ENCODE measurements around the gene GUCY1B1. TPM values are rescaled to one million over a fixed set of nuclear protein-coding genes. Genes with fewer than 3 reads are reported as not detected.

The GUCY1B1 gene
- total and polyA plus RNA-seq, 8 donors: 5.3 to 59.8 (median 14.8) TPM; not detected in 1

GRCh38 chr4:155749041-155749440, 9.8 kb upstream of the GUCY1B1 start:
- H3K36me3 ChIP-seq: no peaks in the 10 kb centered on the region
- no peak overlapping the region for H3K4me3 ChIP-seq
- intact Hi-C loops (cut with DNase I; ENCODE audit: low total_unique reads): no loop called here
- DNase-seq: no peak
- TF ChIP-seq EP300 (IDR thresholded peaks at IDR 0.05): no peak
- no peak for TF ChIP-seq CTCF (IDR thresholded peaks at IDR 0.05)
- no peak for TF ChIP-seq POLR2A (IDR thresholded peaks at IDR 0.05)
- TF ChIP-seq POLR2AphosphoS5 (IDR thresholded peaks at IDR 0.05): no peak
- H3K9me3 ChIP-seq: no peaks in the 10 kb centered on the region
- WGBS, 5 donors: 90 to 95% (median 92%) methylated on average over 5 of the region's 5 CpGs
- H3K27ac ChIP-seq: no peak overlapping the region
- no peaks in the 10 kb centered on the region for H3K27me3 ChIP-seq
- H3K4me1 ChIP-seq: no peaks in the 10 kb centered on the region

- H3K9me3 ChIP-seq: no peaks in the 10 kb centered on the region
- WGBS, 5 donors: 73 to 87% (median 83%) methylated on average over 5 of the region's 5 CpGs
- intact Hi-C loops (cut with DNase I; ENCODE audit: low total_unique reads): no loop called here
- no peaks in the 10 kb centered on the region for H3K36me3 ChIP-seq
- no peak for TF ChIP-seq EP300 (IDR thresholded peaks at IDR 0.05)
- TF ChIP-seq POLR2AphosphoS5 (IDR thresholded peaks at IDR 0.05): no peak
- no peak for TF ChIP-seq CTCF (IDR thresholded peaks at IDR 0.05)
- TF ChIP-seq POLR2A (IDR thresholded peaks at IDR 0.05): no peak
- DNase-seq: no peak
- H3K4me1 ChIP-seq: no peaks in the 10 kb centered on the region
- H3K4me3 ChIP-seq: no peak overlapping the region
- H3K27ac ChIP-seq: no peak overlapping the region
- H3K27me3 ChIP-seq: no peaks in the 10 kb centered on the region
Measured at GRCh38 chr4:155751569-155751968, 7.3 kb upstream of the GUCY1B1 start.

GRCh38 chr4:155757745-155758265, 1.0 kb upstream of the GUCY1B1 start:
- DNase-seq: no peak
- intact Hi-C loops (cut with DNase I; ENCODE audit: low total_unique reads): no loop called here
- H3K9me3 ChIP-seq: no peaks in the 10 kb centered on the region
- peaks cover 0 to 16% (median 15%) of the 10 kb centered on the region in 3 donors for H3K27me3 ChIP-seq
- peaks cover 10 to 31% (median 20%) of the 10 kb centered on the region in 4 donors for H3K4me1 ChIP-seq
- H3K36me3 ChIP-seq: no peaks in the 10 kb centered on the region
- WGBS, 5 donors: 85 to 99% (median 95%) methylated on average over 1 of the region's 1 CpG
- no peak overlapping the region for H3K4me3 ChIP-seq
- TF ChIP-seq CTCF (IDR thresholded peaks at IDR 0.05) (no peak), POLR2AphosphoS5 (IDR thresholded peaks at IDR 0.05) (no peak), POLR2A (IDR thresholded peaks at IDR 0.05) (no peak), EP300 (IDR thresholded peaks at IDR 0.05) (no peak)
- peak overlapping the region in 2 of 5 donors; percentile 90 to 92 for H3K27ac ChIP-seq

- TF ChIP-seq EP300 (IDR thresholded peaks at IDR 0.05) (no peak), POLR2AphosphoS5 (IDR thresholded peaks at IDR 0.05) (peak in 1 of 3 donors; percentile 45), CTCF (IDR thresholded peaks at IDR 0.05) (peak in 2 of 7 experiments; percentile 9 to 13), POLR2A (IDR thresholded peaks at IDR 0.05) (no peak)
- peaks cover 10 to 39% (median 23%) of the 10 kb centered on the region in 4 donors for H3K4me1 ChIP-seq
- H3K27ac ChIP-seq: peak overlapping the region; percentile 65 to 92 (median 90)
- 0 to 2% (median 1%) methylated on average over 41 to 77 of the region's 77 CpGs for WGBS, 5 donors
- no peaks in the 10 kb centered on the region for H3K9me3 ChIP-seq
- peaks cover 0 to 16% (median 15%) of the 10 kb centered on the region in 3 donors for H3K27me3 ChIP-seq
- intact Hi-C loops (cut with DNase I; ENCODE audit: low total_unique reads): no loop called here
- H3K36me3 ChIP-seq: no peaks in the 10 kb centered on the region
- H3K4me3 ChIP-seq: peak overlapping the region; percentile 70 to 80 (median 78)
- peak; percentile 25 to 85 for DNase-seq
Measured at GRCh38 chr4:155759372-155760252, 791 bp downstream of the GUCY1B1 start.
